ENCODE measurements around the gene FMN1.

Gene FMN1

GRCh38 chr15:32746116-32746857 lies 448.2 kb downstream of the FMN1 start:
- Histone ChIP-seq H3K27ac (ENCODE audit: low read depth, low read length) (no peak overlapping the region), H3K4me3 (ENCODE audit: low read depth, low read length) (no peak overlapping the region), H3K27me3 (ENCODE audit: control insufficient read depth, insufficient read depth, low read length) (no peaks in the 10 kb centered on the region), H3K9ac (ENCODE audit: low read length) (no peak overlapping the region), H3K4me1 (ENCODE audit: control insufficient read depth, insufficient read depth, low read length) (no peaks in the 10 kb centered on the region), H3K9me3 (ENCODE audit: control insufficient read depth, insufficient read depth, low read depth, low read length) (no peaks in the 10 kb centered on the region; the same call in 1 of the 2 replicates), H3K36me3 (ENCODE audit: control insufficient read depth, insufficient read depth, low read length) (no peaks in the 10 kb centered on the region)

GRCh38 chr15:32743411-32744140 lies 450.9 kb downstream of the FMN1 start:
- no peak overlapping the region for H3K27ac ChIP-seq (ENCODE audit: low read depth, low read length)
- no peaks in the 10 kb centered on the region for H3K36me3 ChIP-seq (ENCODE audit: control insufficient read depth, insufficient read depth, low read length)
- peaks cover 2% of the 10 kb centered on the region; the same call in 1 of the 2 replicates for H3K9me3 ChIP-seq (ENCODE audit: control insufficient read depth, insufficient read depth, low read depth, low read length)
- no peaks in the 10 kb centered on the region for H3K27me3 ChIP-seq (ENCODE audit: control insufficient read depth, insufficient read depth, low read length)
- H3K4me3 ChIP-seq (ENCODE audit: low read depth, low read length): no peak overlapping the region
- no peaks in the 10 kb centered on the region for H3K4me1 ChIP-seq (ENCODE audit: control insufficient read depth, insufficient read depth, low read length)
- no peak overlapping the region for H3K9ac ChIP-seq (ENCODE audit: low read length)

GRCh38 chr15:32739522-32740063 lies 454.9 kb downstream of the FMN1 start:
- no peak overlapping the region for H3K9ac ChIP-seq (ENCODE audit: low read length)

GRCh38 chr15:32738666-32739065 lies 455.8 kb downstream of the FMN1 start:
- H3K9ac ChIP-seq (ENCODE audit: low read length): no peak overlapping the region
- no peak overlapping the region for H3K4me3 ChIP-seq (ENCODE audit: low read depth, low read length)
- no peaks in the 10 kb centered on the region for H3K4me1 ChIP-seq (ENCODE audit: control insufficient read depth, insufficient read depth, low read length)
- no peaks in the 10 kb centered on the region for H3K36me3 ChIP-seq (ENCODE audit: control insufficient read depth, insufficient read depth, low read length)
- no peaks in the 10 kb centered on the region for H3K27me3 ChIP-seq (ENCODE audit: control insufficient read depth, insufficient read depth, low read length)
- no peak overlapping the region for H3K27ac ChIP-seq (ENCODE audit: low read depth, low read length)
- 0 out of 2 replicates have a peak, but pooled peaks cover 2% of the 10 kb centered on the region for H3K9me3 ChIP-seq (ENCODE audit: control insufficient read depth, insufficient read depth, low read depth, low read length)

More at GRCh38 chr15:32739522-32740063, 454.9 kb downstream of the FMN1 start:
- no peaks in the 10 kb centered on the region for H3K4me1 ChIP-seq (ENCODE audit: control insufficient read depth, insufficient read depth, low read length)
- H3K27me3 ChIP-seq (ENCODE audit: control insufficient read depth, insufficient read depth, low read length): no peaks in the 10 kb centered on the region
- no peaks in the 10 kb centered on the region for H3K36me3 ChIP-seq (ENCODE audit: control insufficient read depth, insufficient read depth, low read length)
- H3K9me3 ChIP-seq (ENCODE audit: control insufficient read depth, insufficient read depth, low read depth, low read length): 0 out of 2 replicates have a peak, but pooled peaks cover 2% of the 10 kb centered on the region
- no peak overlapping the region for H3K27ac ChIP-seq (ENCODE audit: low read depth, low read length)
- H3K4me3 ChIP-seq (ENCODE audit: low read depth, low read length): no peak overlapping the region

- no peaks in the 10 kb centered on the region for H3K4me1 ChIP-seq (ENCODE audit: control insufficient read depth, insufficient read depth, low read length)
- H3K36me3 ChIP-seq (ENCODE audit: control insufficient read depth, insufficient read depth, low read length): no peaks in the 10 kb centered on the region
- no peak overlapping the region for H3K9ac ChIP-seq (ENCODE audit: low read length)
- no peak overlapping the region for H3K27ac ChIP-seq (ENCODE audit: low read depth, low read length)
- no peaks in the 10 kb centered on the region for H3K27me3 ChIP-seq (ENCODE audit: control insufficient read depth, insufficient read depth, low read length)
- no peak overlapping the region for H3K4me3 ChIP-seq (ENCODE audit: low read depth, low read length)
- H3K9me3 ChIP-seq (ENCODE audit: control insufficient read depth, insufficient read depth, low read depth, low read length): 0 out of 2 replicates have a peak, but pooled peaks cover 2% of the 10 kb centered on the region
Measured at GRCh38 chr15:32737304-32737703, 457.2 kb downstream of the FMN1 start.

DNA sequence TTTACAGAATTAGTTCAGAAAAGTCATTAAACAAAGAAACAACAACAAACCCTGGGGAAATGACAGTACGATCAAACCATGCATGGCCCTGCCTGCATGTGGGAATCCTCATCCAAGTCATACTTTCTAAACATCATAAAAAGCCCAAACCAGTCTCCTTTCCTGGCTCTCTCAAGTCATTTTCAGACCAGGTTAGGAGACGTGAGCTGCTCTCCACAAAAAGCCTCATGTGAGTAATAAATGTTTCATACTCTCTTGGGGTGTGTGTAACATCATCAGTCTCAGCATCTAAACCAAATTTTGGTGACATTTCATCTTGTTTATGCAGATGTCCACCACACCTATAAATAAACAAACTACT lies 457.8 kb downstream of the FMN1 start:
- Histone ChIP-seq H3K27me3 (ENCODE audit: control insufficient read depth, insufficient read depth, low read length) (no peaks in the 10 kb centered on the region), H3K36me3 (ENCODE audit: control insufficient read depth, insufficient read depth, low read length) (no peaks in the 10 kb centered on the region), H3K4me1 (ENCODE audit: control insufficient read depth, insufficient read depth, low read length) (no peaks in the 10 kb centered on the region), H3K4me3 (ENCODE audit: low read depth, low read length) (no peak overlapping the region), H3K27ac (ENCODE audit: low read depth, low read length) (no peak overlapping the region), H3K9me3 (ENCODE audit: control insufficient read depth, insufficient read depth, low read depth, low read length) (0 out of 2 replicates have a peak, but pooled peaks cover 2% of the 10 kb centered on the region), H3K9ac (ENCODE audit: low read length) (no peak overlapping the region)

DNA sequence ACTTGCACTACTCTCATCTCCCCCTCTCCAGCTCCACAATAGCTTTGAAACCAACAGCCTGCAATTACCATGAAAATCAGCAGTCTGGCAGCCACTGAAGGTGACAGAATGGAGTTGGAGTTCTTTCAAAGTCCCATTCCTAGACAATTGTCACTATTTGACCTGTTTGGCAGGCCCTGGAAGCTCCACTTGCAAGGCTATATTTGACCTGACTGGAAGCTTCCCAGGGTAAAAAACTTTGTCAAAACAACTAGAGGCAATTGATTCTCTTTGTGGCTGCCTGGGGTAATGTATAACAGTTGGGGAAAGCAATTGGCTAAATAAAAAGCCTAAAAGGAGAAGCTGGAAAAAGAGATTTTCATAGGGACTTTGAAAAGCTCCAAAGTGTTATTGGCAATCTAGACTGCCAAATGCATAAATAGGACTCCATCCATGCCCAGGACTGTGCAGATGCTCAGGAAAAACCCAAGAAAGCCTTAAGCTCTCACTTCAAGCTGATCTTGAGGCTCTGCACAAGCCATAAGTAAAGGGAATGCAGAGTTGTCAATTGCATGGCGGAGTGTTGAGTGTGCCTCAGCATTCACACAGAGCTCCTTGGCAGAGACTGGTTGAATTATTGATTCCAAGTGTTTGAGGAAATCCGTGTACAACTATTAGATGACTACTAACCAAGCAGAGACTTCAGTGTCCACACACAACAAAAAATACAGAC lies 458.4 kb downstream of the FMN1 start:
- no peak overlapping the region for H3K9ac ChIP-seq (ENCODE audit: low read length)
- no peak overlapping the region for H3K4me3 ChIP-seq (ENCODE audit: low read depth, low read length)
- H3K27me3 ChIP-seq (ENCODE audit: control insufficient read depth, insufficient read depth, low read length): no peaks in the 10 kb centered on the region
- H3K9me3 ChIP-seq (ENCODE audit: control insufficient read depth, insufficient read depth, low read depth, low read length): 0 out of 2 replicates have a peak, but pooled peaks cover 2% of the 10 kb centered on the region
- H3K36me3 ChIP-seq (ENCODE audit: control insufficient read depth, insufficient read depth, low read length): no peaks in the 10 kb centered on the region
- peaks cover 1% of the 10 kb centered on the region; the same call in 1 of the 2 replicates for H3K4me1 ChIP-seq (ENCODE audit: control insufficient read depth, insufficient read depth, low read length)
- H3K27ac ChIP-seq (ENCODE audit: low read depth, low read length): no peak overlapping the region

DNA sequence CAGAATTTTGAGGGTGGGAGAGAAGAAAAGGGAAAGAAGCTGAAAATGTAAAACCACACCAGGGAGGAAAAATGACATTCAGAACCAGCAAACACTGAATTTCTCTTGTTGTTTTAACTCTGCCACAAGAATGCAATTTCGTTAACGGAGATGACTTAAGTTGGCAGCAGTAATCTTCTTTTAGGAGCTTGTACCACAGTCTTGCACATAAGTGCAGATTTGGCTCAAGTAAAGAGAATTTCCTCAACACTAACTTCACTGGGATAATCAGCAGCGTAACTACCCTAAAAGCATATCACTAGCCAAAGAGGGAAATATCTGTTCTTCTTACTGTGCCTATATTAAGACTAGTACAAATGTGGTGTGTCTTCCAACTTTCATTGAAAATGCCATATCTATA lies 461.2 kb downstream of the FMN1 start:
- Histone ChIP-seq H3K27me3 (ENCODE audit: control insufficient read depth, insufficient read depth, low read length) (peaks cover 3% of the 10 kb centered on the region; the same call in 1 of the 2 replicates), H3K9me3 (ENCODE audit: control insufficient read depth, insufficient read depth, low read depth, low read length) (no peaks in the 10 kb centered on the region), H3K9ac (ENCODE audit: low read length) (no peak overlapping the region), H3K4me3 (ENCODE audit: low read depth, low read length) (no peak overlapping the region), H3K36me3 (ENCODE audit: control insufficient read depth, insufficient read depth, low read length) (no peaks in the 10 kb centered on the region), H3K4me1 (ENCODE audit: control insufficient read depth, insufficient read depth, low read length) (peaks cover 16% of the 10 kb centered on the region), H3K27ac (ENCODE audit: low read depth, low read length) (no peak overlapping the region)

DNA sequence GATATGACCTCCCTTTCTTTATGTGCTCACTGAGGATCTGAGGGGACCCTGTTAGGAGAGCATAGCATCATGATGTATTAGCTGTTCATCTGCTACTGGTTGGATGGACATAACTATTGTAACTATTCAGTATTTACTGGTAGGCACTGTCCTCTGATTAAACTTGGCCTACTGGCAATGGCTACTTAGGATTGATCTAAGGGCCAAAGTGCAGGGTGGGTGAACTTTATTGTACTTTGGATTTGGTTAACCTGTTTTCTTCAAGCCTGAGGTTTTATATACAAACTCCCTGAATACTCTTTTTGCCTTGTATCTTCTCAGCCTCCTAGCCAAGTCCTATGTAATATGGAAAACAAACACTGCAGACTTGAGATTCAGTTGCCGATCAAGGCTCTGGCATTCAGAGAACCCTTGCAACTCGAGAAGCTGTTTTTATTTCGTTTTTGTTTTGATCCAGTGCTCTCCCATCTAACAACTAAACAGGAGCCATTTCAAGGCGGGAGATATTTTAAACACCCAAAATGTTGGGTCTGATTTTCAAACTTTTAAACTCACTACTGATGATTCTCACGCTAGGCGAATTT lies 461.8 kb downstream of the FMN1 start:
- H3K4me1 ChIP-seq (ENCODE audit: control insufficient read depth, insufficient read depth, low read length): peaks cover 16% of the 10 kb centered on the region
- peaks cover 3% of the 10 kb centered on the region; the same call in 1 of the 2 replicates for H3K27me3 ChIP-seq (ENCODE audit: control insufficient read depth, insufficient read depth, low read length)
- H3K36me3 ChIP-seq (ENCODE audit: control insufficient read depth, insufficient read depth, low read length): no peaks in the 10 kb centered on the region
- H3K9me3 ChIP-seq (ENCODE audit: control insufficient read depth, insufficient read depth, low read depth, low read length): no peaks in the 10 kb centered on the region
- no peak overlapping the region for H3K4me3 ChIP-seq (ENCODE audit: low read depth, low read length)
- no peak overlapping the region for H3K27ac ChIP-seq (ENCODE audit: low read depth, low read length)
- H3K9ac ChIP-seq (ENCODE audit: low read length): no peak overlapping the region
